COR-L47 (cell line): ENCODE results near the gene CELF4.

Experiments used
- DNase-seq: peaks from one replicate; lab custom pipeline; 2025; lab: John Stamatoyannopoulos, UW

CELF4 gene

DNA sequence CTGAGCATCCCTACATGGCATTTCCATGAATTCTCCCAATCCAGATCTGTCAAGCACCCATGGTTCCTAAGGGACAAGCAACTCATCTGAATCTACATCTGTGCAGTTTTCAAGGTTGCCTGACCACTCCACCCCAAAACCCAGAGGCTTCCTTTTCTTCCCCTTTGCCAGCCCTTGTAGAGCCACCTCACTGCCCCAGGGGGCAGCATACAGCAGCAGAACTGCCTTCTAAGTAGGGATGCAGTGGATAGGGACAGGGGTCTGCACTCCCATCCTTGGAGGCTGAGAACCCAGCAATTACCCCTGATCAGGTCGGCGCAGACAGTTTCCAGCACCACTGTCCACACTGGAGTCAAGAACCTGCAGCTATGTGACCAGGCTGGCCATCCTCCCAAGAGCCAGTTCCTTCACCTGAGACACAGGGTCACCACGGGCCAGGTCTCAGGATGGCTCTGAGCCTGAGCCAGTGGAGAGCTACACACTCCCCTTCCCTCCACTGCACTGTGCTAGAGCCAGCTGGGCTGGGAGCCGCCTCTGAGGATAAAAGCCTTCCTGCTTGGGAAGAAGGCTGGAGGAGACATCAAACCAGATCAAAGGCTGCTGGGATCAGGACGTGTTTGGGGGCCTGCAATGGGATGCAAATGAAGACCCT lies 283.1 kb downstream of the CELF4 start:
- DNase-seq = no peak

DNA sequence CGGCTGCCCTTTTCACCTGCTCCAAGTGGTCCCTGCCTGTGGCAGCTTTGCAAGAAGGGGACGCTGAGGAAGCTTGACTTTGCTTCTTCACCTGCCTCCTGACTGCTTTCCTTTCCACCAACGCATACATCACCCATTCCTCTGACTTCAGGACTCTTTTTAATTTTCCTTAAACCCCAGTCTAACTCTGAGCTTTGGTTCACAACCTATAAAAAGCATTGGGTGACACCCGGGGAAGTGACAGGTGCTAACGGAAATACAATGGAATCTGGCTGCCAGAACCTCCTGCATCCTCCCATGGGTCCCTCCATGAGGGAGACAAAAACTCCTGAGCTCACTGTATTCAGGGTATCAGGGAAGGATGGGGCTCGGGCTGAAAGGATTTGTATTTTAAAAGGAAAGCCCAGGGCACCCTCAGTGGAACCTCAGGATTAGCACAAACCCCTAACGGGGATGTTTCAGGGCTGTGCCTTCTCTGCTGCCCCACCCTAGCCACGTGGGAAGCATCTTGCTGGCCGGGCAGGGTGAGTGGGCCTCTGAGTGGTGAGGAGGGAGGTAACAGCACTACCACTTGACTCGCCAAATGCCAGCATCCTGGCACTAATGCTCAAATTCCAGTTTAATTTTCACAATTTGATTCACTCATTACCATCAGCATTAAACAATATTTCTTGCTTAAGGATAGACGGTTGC lies 284.8 kb downstream of the CELF4 start:
- DNase-seq = no peak

- DNase-seq = no peak
These were observed 287.8 kb downstream of the CELF4 start for GRCh38 chr18:37277804-37278203.

DNA sequence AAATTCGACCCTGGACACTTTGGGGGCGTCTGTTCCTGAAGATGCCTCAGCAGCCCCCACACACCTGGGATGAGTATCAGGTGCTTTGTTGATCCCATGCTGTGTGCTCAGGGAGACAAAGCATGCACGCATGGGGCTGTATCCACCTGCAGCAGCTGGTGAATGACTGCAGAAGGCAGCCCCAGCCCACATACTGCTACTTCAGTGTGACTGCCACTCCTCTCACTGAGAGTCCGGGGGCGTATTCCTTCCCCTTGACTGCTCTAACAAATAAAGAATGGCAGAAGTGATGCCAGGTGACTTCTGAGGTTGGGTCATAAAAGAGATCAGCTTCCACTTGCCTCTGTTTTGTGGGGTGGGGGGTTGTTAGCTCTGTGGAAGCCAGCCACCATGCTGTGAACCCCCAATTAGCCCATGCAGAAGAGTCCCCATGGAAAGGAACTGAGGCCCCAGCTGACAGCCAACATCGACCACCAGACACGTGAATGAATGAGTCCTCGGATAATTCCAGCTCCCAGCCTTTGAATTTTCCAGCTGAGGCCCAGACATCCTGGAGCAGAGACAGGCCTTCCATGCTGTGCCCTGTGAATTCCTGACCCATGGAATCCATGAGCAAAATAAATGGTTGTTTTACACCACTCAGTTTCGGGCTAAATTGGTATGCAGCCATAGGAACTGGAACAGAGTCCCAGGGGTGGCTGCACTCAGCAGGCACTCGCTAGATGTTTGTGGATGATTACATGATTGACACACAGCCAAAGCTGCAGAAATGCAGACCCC lies 289.3 kb downstream of the CELF4 start:
- DNase-seq = no peak

GRCh38 chr18:37275237-37275741 lies 290.3 kb downstream of the CELF4 start:
- no peak for DNase-seq

DNA sequence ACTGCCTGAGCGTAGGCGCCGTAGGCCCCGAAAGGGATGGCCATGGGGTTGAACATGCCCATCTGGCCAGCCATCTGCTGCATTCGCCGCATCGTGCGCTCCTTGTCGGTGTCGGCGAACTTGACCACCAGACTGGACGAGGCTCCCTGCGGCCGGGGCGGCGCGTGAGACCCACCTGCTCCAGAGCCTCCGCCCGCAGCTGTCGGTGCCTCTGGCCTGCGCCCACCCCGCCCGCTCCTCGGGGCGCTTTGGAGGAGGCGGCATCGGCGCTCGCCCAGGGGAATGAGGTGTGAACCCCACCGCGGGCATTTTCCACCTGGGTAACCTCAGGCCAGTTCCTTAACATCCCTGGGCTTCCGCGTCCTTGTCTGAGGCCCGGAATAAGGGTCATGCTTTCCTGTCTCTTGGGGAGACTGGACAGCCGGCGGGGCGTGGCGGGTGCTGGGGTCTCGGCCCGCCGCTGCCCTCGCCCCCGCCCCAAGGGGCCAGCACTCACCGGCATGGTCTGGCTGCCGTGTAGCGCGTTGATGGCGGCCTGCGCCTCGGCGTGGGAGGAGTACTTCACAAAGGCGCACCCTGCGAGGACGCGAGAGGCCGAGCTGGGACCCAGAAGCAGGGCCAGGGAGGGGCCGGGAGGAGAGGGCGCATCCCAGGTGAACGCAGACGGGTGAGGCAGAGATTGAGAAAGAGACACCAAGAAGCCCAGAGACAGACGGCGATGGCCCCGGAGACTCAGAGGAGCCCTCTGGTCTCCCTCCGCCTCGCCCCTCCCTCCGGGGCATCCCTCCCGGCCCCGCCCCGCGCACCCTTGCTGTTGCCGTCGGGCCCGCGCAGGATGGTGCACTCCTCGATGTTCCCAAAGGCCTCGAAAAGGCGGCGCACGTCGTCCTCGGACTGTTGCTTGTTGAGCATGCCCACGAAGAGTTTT lies 291.0 kb downstream of the CELF4 start:
- DNase-seq = no peak

GRCh38 chr18:37272841-37273240 lies 292.8 kb downstream of the CELF4 start:
- DNase-seq = no peak

DNA sequence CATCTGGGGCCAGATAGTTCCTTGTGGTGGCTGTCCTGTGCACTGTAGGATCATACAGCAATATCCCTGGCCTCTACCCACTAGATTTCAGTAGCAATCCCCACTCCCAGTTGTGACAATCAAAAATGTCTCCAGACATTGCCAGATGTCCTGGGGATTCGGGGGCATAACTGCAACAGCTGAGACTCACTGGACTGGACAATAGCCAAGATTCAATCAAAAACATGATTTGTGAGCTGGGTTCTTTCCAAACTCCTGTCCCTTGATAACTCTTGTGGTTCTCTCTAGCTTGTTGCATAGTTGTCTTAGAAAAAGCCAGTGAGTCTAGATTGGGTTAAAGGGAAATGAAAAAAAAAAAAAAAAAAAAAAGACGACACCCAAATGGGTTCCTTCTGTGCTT lies 293.4 kb downstream of the CELF4 start:
- peak; percentile 79 for DNase-seq

- DNase-seq = no peak
These were observed 294.9 kb downstream of the CELF4 start for GRCh38 chr18:37270666-37271052.

GRCh38 chr18:37270038-37270665 lies 295.4 kb downstream of the CELF4 start:
- DNase-seq = no peak

DNA sequence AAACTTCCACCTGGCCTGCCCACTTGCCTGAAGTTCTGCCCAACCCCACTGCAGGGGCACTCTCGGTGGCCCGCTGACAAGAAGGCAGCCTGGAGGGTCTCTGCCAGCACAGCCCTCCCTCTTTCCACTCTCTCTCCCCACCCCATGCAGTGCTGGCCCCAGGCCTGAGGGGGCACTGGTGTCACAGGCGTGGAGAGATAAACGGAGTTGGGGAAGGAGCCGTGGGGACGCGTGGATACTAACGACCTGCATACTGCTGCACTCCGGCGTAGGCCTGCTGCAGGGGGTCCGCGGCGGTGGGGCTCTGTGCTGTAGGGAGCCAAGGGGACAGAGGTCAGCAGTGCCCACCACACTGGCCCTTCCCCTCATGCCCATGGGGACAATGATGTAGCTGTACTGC lies 299.3 kb downstream of the CELF4 start:
- DNase-seq = no peak

GRCh38 chr18:37265382-37265781 lies 300.2 kb downstream of the CELF4 start:
- DNase-seq = peak; percentile 36

DNA sequence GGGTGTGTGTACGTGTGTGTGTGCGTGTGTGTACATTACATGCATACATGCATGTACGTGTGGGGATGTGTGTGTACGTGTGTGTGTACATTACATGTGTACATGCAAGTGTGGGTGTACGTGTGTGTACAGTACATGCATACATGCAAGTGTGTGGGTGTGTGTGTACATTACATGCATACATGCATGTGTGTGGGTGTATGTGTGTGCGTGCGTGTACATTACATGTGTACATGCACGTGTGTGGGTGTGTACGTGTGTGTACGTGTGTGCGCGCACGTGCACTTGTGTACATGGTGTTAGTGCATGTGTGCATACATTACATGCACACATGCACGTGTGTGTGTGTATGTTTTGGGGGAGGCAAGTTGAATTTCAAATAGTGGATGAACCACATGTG lies 300.6 kb downstream of the CELF4 start:
- no peak for DNase-seq

- DNase-seq = no peak
These were observed 303.6 kb downstream of the CELF4 start for GRCh38 chr18:37261988-37262387.

- DNase-seq = no peak
These were observed 304.3 kb downstream of the CELF4 start for GRCh38 chr18:37261246-37261840.

DNA sequence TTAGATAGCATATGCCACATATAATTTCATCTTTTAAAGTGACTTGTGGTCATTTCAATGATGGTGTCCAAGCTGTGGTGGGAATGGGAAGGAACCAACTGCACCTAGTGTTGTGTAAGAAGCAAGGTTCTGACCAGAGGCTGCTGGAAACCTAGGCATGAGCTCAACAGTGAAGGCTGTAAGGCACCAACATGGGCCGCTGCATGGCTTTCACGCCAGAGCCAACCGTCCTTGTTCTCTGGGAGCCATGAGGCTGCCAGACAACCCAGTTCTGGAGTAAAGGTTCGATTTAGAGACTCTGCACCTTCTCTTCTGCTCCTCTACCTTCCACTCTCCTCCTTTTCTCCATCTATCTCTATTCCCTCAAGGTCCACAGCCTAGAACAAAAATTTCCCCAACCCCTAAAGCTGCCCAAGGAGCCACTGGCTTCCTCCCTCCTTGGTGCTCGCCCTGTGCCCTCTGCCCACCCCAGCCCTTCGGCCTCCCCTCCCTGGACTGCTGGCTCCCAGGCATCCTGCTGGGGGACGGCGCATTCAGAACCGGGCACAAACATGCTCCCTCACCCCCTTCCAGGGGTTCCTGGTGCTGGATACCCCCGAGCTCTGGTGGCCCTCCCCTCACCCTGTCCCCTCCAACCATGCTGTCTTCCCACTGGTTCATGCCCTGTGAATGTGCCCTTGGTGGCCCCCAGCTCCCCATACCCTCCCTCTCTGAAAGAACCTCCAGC lies 305.1 kb downstream of the CELF4 start:
- no peak for DNase-seq

DNA sequence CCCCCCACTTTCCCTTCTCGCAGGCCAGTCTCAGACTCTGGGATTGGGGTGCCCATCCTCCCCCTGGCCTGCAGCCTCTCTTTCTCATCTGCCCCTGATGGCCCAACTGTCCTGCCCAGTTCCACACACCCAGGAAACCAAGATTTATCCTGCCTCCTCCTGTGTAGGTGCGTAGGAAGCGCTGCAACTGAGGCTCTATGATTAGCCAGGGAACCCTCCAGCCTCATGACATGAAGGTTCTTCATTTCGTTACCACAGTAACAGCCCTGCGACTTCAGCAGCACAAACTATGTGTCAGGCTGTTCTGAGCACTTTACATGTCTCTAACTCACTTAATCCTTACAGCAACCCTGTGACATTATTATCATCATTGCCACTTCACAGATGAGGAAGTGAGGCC lies 305.9 kb downstream of the CELF4 start:
- no peak for DNase-seq

GRCh38 chr18:37258819-37259218 lies 306.8 kb downstream of the CELF4 start:
- no peak for DNase-seq

GRCh38 chr18:37258131-37258530 lies 307.5 kb downstream of the CELF4 start:
- DNase-seq = no peak

DNA sequence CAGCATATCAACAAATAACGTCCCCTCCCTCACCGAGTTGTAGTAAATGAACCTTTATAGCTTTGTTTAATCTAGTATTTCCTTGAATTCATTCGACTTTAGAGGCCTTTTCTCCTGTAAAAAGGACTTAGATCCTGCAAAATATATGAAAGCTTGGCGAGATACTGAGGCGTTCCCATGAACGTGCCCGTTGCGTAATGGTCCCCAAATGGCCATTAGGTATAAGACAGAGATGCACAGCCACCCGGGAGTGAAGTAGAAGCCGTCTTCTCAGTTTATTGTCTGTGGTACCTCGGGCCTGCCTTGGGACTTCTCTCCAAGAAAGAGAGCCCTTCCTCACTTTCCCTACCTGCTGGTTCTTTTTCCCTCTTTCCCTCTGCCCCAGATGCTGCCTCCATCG lies 310.6 kb downstream of the CELF4 start:
- no peak for DNase-seq
